ENCODE data around the gene RPLP1. TPM values are rescaled to one million over a fixed set of nuclear protein-coding genes. Genes with fewer than 3 reads are reported as not detected.
A peak's percentile ranks its signal among the peaks of the same experiment; 100 is the strongest.
"Not testable (repeated sequence)": the region's sequence is repeated elsewhere in the genome, so short reads cannot be mapped to it uniquely, and the experiment has no call there.

The RPLP1 gene
- total RNA-seq, 1 donor from 2014 or later = 3,035 TPM

- H3K4me1 Mint-ChIP-seq = peaks cover 21% of the 10 kb centered on the region
- ATAC-seq (ENCODE audit: low read depth) (no peak), DNase-seq (no peak)
- POLR2A ChIA-PET = interaction anchor here (1.7 kb wide), 1 partner anchor 9 kb away, joined by 6 read pairs; no protein-coding TSS in a partner anchor
- no peak for TF ChIP-seq CTCF (IDR thresholded peaks at IDR 0.05)
- intact Hi-C loops (cut with micrococcal nuclease) = no loop called here
- H3K4me3 Mint-ChIP-seq = no peak overlapping the region
- no peaks in the 10 kb centered on the region for H3K36me3 Mint-ChIP-seq (ENCODE audit: low read depth)
- no peak overlapping the region for H3K27ac Mint-ChIP-seq
- H3K9me3 Mint-ChIP-seq = no peaks in the 10 kb centered on the region
- H3K27me3 Mint-ChIP-seq = no peaks in the 10 kb centered on the region
- CTCF ChIA-PET = no interaction called here
These were observed 5.7 kb upstream of the RPLP1 start for GRCh38 chr15:69446953-69447352.

- H3K9me3 Mint-ChIP-seq; DNase-seq; H3K4me3 Mint-ChIP-seq; H3K27ac Mint-ChIP-seq; ATAC-seq (ENCODE audit: low read depth); CTCF ChIA-PET; H3K27me3 Mint-ChIP-seq: not testable (repeated sequence)
- POLR2A ChIA-PET = interaction anchor here (5.0 kb wide), 1 partner anchor 13 kb away, joined by 156 read pairs; no protein-coding TSS in a partner anchor
- Mint-ChIP-seq H3K4me1 (peaks cover 31% of the 10 kb centered on the region), H3K36me3 (ENCODE audit: low read depth) (peaks cover 27% of the 10 kb centered on the region)
- intact Hi-C loops (cut with micrococcal nuclease) = loop anchor here (5.0 to 10.0 kb wide), 2 partner anchors 625 to 1312 kb away; partner anchors contain the start of genes ANP32A and UACA
These were observed 2.4 kb upstream of the RPLP1 start for GRCh38 chr15:69450221-69450620.

GRCh38 chr15:69450968-69451695, 1.5 kb upstream of the RPLP1 start:
- Mint-ChIP-seq H3K4me3 (no peak overlapping the region), H3K27me3 (no peaks in the 10 kb centered on the region), H3K9me3 (no peaks in the 10 kb centered on the region), H3K4me1 (peaks cover 38% of the 10 kb centered on the region), H3K27ac (peak overlapping the region; percentile 99), H3K36me3 (ENCODE audit: low read depth) (peaks cover 36% of the 10 kb centered on the region)
- intact Hi-C loops (cut with micrococcal nuclease) = loop anchor here (5.0 to 10.0 kb wide), 2 partner anchors 626 to 1311 kb away; partner anchors contain the start of genes ANP32A and UACA
- TF ChIP-seq CTCF (IDR thresholded peaks at IDR 0.05) = no peak
- CTCF ChIA-PET = interaction anchor here (1.4 kb wide), 1 partner anchor 12 kb away, joined by 12 read pairs; no protein-coding TSS in a partner anchor
- DNase-seq = no peak
- no peak for ATAC-seq (ENCODE audit: low read depth)
- POLR2A ChIA-PET = interaction anchor here (0.7 to 6.1 kb wide), 9 partner anchors 8 to 1053 kb away, joined by 3 to 156 read pairs (median 14); partner anchors contain the start of genes GLCE, KIF23 and TLE3

- CTCF ChIA-PET = interaction anchor here (1.4 kb wide), 1 partner anchor 11 kb away, joined by 12 read pairs; no protein-coding TSS in a partner anchor
- ATAC-seq (ENCODE audit: low read depth) (peak; percentile 38), DNase-seq (no peak)
- intact Hi-C loops (cut with micrococcal nuclease) = loop anchor here (1.0 to 10.0 kb wide), 6 partner anchors 9 to 1310 kb away; partner anchors contain the start of genes ANP32A, KIF23 and UACA
- Mint-ChIP-seq H3K27me3 (no peaks in the 10 kb centered on the region), H3K4me1 (peaks cover 41% of the 10 kb centered on the region), H3K27ac (peak overlapping the region; percentile 99), H3K36me3 (ENCODE audit: low read depth) (peaks cover 46% of the 10 kb centered on the region), H3K9me3 (no peaks in the 10 kb centered on the region), H3K4me3 (peak overlapping the region; percentile 98)
- POLR2A ChIA-PET = interaction anchor here (0.6 to 6.1 kb wide), 20 partner anchors 9 to 1398 kb away, joined by 3 to 156 read pairs (median 5); partner anchors contain the start of genes ANP32A, GLCE, KIF23 and PIAS1
- TF ChIP-seq CTCF (IDR thresholded peaks at IDR 0.05) = no peak
These were observed 497 bp upstream of the RPLP1 start for GRCh38 chr15:69451951-69452691.

- Mint-ChIP-seq H3K4me1 (peaks cover 46% of the 10 kb centered on the region), H3K27me3 (no peaks in the 10 kb centered on the region), H3K36me3 (ENCODE audit: low read depth) (peaks cover 58% of the 10 kb centered on the region), H3K4me3 (peak overlapping the region; percentile 98), H3K9me3 (no peaks in the 10 kb centered on the region), H3K27ac (no peak overlapping the region)
- ATAC-seq (ENCODE audit: low read depth) (no peak), DNase-seq (no peak)
- ChIA-PET CTCF (interaction anchor here (2.2 kb wide), 1 partner anchor 8 kb away, joined by 18 read pairs; no protein-coding TSS in a partner anchor), POLR2A (interaction anchor here (2.9 to 6.1 kb wide), 4 partner anchors 8 to 41 kb away, joined by 12 to 156 read pairs (median 89); partner anchors contain the start of gene KIF23)
- intact Hi-C loops (cut with micrococcal nuclease) = loop anchor here (5.0 to 10.0 kb wide), 2 partner anchors 630 to 1307 kb away; partner anchors contain the start of genes ANP32A and UACA
- TF ChIP-seq CTCF (IDR thresholded peaks at IDR 0.05) = no peak
These were observed 2.3 kb downstream of the RPLP1 start for GRCh38 chr15:69454953-69455352.
